K562 (cell line): ENCODE data around the gene TMEM214. TPM values are rescaled to one million over a fixed set of nuclear protein-coding genes. Genes with fewer than 3 reads are reported as not detected.

Source experiments
- ASH1L ChIP-seq: fragments of 450-650 bp; IDR thresholded peaks from 2 replicates; pipeline ENCODE4 v1.6.1; 2018; ENCODE audit warnings: borderline replicate concordance, mild to moderate bottlenecking, low read depth; ENCODE audit not compliant: partially characterized antibody
- CHAMP1 ChIP-seq: fragments of 450-650 bp; IDR thresholded peaks from 2 replicates; pipeline ENCODE4 v1.6.1; 2016; ENCODE audit warnings: mild to moderate bottlenecking
- COPS2 ChIP-seq: fragments of 450-650 bp; conservative IDR thresholded peaks from 2 replicates; pipeline ENCODE4 v1.6.1; 2016; ENCODE audit warnings: mild to moderate bottlenecking, moderate library complexity
- DLX4 ChIP-seq: fragments of 250-450 bp; sonication (Bioruptor Pico); IDR thresholded peaks from 2 replicates; pipeline ENCODE4 v1.6.1; 2021; ENCODE audit warnings: mild to moderate bottlenecking
- DPF2 ChIP-seq: fragments of 450-650 bp; IDR thresholded peaks from 2 replicates; pipeline ENCODE4 v1.6.1; 2016
- ESRRA ChIP-seq: fragments of 450-650 bp; IDR thresholded peaks from 2 replicates; pipeline ENCODE4 v1.6.1; 2014; ENCODE audit warnings: low read depth, mild to moderate bottlenecking, moderate library complexity, borderline replicate concordance
- HCFC1 ChIP-seq: IDR thresholded peaks from 2 replicates; pipeline ENCODE4 v1.6.1; 2012; ENCODE audit warnings: low read depth, low read length, improper control_type of control experiment
- KAT2B ChIP-seq: IDR thresholded peaks from one replicate; pipeline ENCODE4 v1.6.1; 2012; ENCODE audit warnings: low read depth, mild to moderate bottlenecking, control low read depth, inconsistent platforms, low read length, moderate library complexity
- MEF2D ChIP-seq: conservative IDR thresholded peaks from 2 replicates; pipeline ENCODE4 v1.6.1; 2016; ENCODE audit warnings: low read depth, missing genetic modification characterization, missing compliant biosample characterization
- NELFE ChIP-seq: IDR thresholded peaks from 2 replicates; pipeline ENCODE4 v1.6.1; 2011; ENCODE audit warnings: mild to moderate bottlenecking; ENCODE audit not compliant: insufficient read depth, insufficient read length
- NEUROD1 ChIP-seq: fragments of 150-350 bp; IDR thresholded peaks from 2 replicates; pipeline ENCODE4 v1.6.1; 2014; ENCODE audit warnings: borderline replicate concordance, low read length, low read depth; ENCODE audit not compliant: partially characterized antibody
- PHB2 ChIP-seq: fragments of 450-650 bp; IDR thresholded peaks from 2 replicates; pipeline ENCODE4 v1.6.1; 2017; ENCODE audit warnings: low read depth
- SMAD1 ChIP-seq: fragments of 150-350 bp; IDR thresholded peaks from 2 replicates; pipeline ENCODE4 v1.6.1; 2014; ENCODE audit warnings: low read length, low read depth; ENCODE audit not compliant: partially characterized antibody
- XRCC4 ChIP-seq: IDR thresholded peaks from one replicate; pipeline ENCODE4 v1.6.1; 2011; ENCODE audit not compliant: insufficient read depth, insufficient read length; ENCODE audit errors: extremely low read depth
- ZHX1 ChIP-seq: fragments of 150-350 bp; conservative IDR thresholded peaks from 2 replicates; pipeline ENCODE4 v1.6.1; 2014; ENCODE audit warnings: low read length
- ZNF217 ChIP-seq: sonication (generic); formaldehyde crosslinking; IDR thresholded peaks from 2 replicates; pipeline ENCODE4 v1.8.0; 2022; ENCODE audit warnings: mild to moderate bottlenecking, missing genetic modification reagents
- ZNF263 ChIP-seq: sonication (generic); formaldehyde crosslinking; IDR thresholded peaks from 2 replicates; pipeline ENCODE4 v1.8.0; 2022; ENCODE audit warnings: mild to moderate bottlenecking, missing genetic modification reagents, borderline replicate concordance
- ZNF384 ChIP-seq: IDR thresholded peaks from 2 replicates; pipeline ENCODE4 v1.6.1; 2012; ENCODE audit warnings: low read depth, low read length, improper control_type of control experiment
- ZNF57 ChIP-seq: fragments of 450-650 bp; formaldehyde crosslinking; IDR thresholded peaks from 2 replicates; pipeline ENCODE4 v1.4.0; 2020; ENCODE audit warnings: mild to moderate bottlenecking, moderate library complexity
- ZSCAN29 ChIP-seq: fragments of 450-650 bp; IDR thresholded peaks from 2 replicates; pipeline ENCODE4 v1.6.1; 2017
- polyA plus RNA-seq, 8 experiments: library from polyadenylated mRNA; depleted of rRNA in 4 of 8; stranded (reverse) in 5 of 8; unstranded in 3 of 8; fragments of >200 nt; fragmentation: Nextera tagmentation in 2 of 8; fragmentation: Illumina TruSeq in 1 of 8; extraction: Ambion mirVana in 2 of 8; extraction: Trizol in 1 of 8; gene quantifications; 2 replicates each; pipeline versions ENCODE4 v1.2.1 to v1.2.3, GENCODE V29; 2011 to 2014; ENCODE audit warnings: inconsistent platforms in 1 of 8, missing spikeins in 1 of 8
- total RNA-seq, 7 experiments: library from RNA; depleted of rRNA in 6 of 7; stranded (reverse); fragments of >200 nt in 6 of 7; fragmentation: Illumina TruSeq in 2 of 7; extraction: Trizol in 2 of 7; gene quantifications; 2 replicates each; pipeline versions ENCODE4 v1.2.1 to v1.2.3, GENCODE V29; 2011 to 2021; ENCODE audit warnings: low replicate concordance in 1 of 7

TMEM214 gene
- total and polyA plus RNA-seq, 9 of the 15 experiments (the other 6 are each of a cell fraction or from before 2014, with no cell fraction given), result 11.4 to 81.4 (median 44.1) TPM

GRCh38 chr2:27006602-27007415 is 26.0 kb upstream of the TMEM214 start (continued):
- TF ChIP-seq MEF2D (peak; percentile 78), NELFE (no peak), ZNF263 (CRISPR knock-in tag) (no peak), XRCC4 (no peak), ZHX1 (no peak), SMAD1 (no peak), ESRRA (0 out of 2 replicates have a peak, but pooled peaks have one; percentile 43), ZSCAN29 (no peak), KAT2B (no peak), ASH1L (no peak), PHB2 (no peak), ZNF384 (no peak; the same call in 1 of the 2 replicates), COPS2 (no peak), CHAMP1 (peak; percentile 69; the same call in 1 of the 2 replicates), HCFC1 (no peak), DLX4 (CRISPR knock-in tag) (no peak), DPF2 (peak; percentile 86), NEUROD1 (no peak), ZNF217 (CRISPR knock-in tag) (no peak), ZNF57 (CRISPR knock-in tag) (no peak)
